ENCODE results near the gene AMN.
A peak's percentile ranks its signal among the peaks of the same experiment; 100 is the strongest.

The AMN gene

DNA sequence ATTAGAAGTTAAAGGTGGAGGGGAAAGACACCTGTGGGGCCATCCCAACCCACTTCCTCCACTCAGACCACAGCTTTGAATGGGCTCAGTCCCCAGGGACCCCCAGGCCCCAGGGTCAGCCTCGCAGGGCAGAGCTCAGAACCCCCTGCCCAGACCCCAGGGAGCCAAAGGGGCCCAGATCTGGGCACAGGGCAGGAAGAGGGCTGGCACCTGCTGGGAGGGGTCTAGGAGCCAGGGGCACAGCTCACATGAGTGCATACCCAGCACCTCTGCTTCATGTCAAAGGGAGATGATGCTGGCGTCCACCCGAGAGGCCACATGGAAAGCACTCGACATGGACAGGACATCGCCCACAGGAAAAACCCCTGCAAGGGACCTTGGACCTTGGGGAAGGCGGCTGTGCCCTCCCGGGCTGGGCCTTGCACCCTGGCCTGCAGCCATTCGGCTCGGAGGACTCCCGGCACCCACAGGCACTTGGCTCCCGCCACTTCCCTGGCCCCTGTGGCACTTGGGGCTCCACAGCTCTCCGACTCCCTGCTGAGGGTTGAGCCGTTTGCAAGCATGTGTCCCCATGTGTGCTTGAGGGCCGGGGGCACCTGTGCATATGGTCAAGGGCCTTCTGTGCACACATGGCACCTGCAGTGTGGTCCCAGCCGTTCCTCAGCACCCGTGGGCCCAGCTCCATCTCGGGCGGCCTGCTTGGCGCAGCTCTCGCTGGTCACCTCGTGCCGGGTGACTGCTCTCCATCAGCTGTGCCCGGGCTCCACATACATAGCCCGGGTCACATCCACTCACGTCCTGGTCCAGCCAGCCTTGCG lies 7.8 kb upstream of the AMN start:
- TF ChIP-seq CTCF (IDR thresholded peaks at IDR 0.05), result no peak
- Histone ChIP-seq H3K4me3 (no peak overlapping the region), H3K27ac (no peak overlapping the region)
- no peak for DNase-seq (ENCODE audit: low spot score)

DNA sequence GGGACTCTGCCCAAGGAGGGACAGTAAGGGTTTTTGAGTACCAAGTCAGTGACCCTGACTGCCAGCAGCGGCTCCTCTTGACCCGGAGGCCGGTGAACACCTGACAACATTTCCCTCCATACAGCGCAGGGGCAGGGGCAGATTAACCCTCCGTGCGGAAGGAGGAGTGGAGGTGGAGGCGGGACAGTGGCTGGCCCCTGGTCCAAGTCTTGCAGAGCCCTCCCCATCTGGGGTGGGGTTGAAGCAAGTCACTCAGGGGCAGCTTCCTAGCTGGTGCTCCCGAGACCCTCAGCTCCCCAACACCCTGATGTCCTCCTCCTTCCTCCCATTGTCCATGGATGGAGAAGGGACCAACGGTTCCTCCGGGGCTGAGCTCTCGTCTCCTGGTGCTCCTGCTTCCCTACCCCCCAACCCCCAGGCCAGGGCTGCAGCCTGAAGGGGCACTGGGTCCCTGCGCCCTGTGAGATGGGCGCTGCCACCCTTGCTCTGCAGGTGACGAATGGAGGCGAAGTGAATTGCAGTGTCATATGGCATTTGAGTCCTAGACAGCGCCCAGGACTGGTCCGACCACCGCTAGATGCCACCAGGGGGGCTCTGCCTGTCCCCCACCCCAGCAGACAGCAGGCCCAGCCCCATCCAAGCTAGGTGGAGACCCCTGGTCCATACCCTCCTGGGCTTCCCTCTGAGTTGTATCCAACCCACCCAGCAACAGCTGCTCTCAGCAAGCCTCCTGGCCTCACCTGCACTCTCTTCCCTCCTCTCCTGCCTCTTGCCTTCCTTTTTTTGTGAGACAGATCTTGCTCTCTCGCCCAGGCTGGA lies 7.0 kb upstream of the AMN start:
- DNase-seq (ENCODE audit: low spot score), result no peak
- Histone ChIP-seq H3K4me3 (no peak overlapping the region), H3K27ac (no peak overlapping the region)
- no peak for TF ChIP-seq CTCF (IDR thresholded peaks at IDR 0.05)

- no peak for TF ChIP-seq CTCF (IDR thresholded peaks at IDR 0.05)
- Histone ChIP-seq H3K27ac (no peak overlapping the region), H3K4me3 (no peak overlapping the region)
- DNase-seq (ENCODE audit: low spot score), result no peak
These were observed 6.0 kb upstream of the AMN start for GRCh38 chr14:102916347-102917055.

- DNase-seq (ENCODE audit: low spot score), result no peak
- H3K4me3 ChIP-seq, result no peak overlapping the region
- no peak for TF ChIP-seq CTCF (IDR thresholded peaks at IDR 0.05)
- no peak overlapping the region for H3K27ac ChIP-seq
These were observed 5.4 kb upstream of the AMN start for GRCh38 chr14:102917056-102917385.

GRCh38 chr14:102917469-102918211 lies 4.8 kb upstream of the AMN start:
- DNase-seq (ENCODE audit: low spot score), result no peak
- Histone ChIP-seq H3K4me3 (no peak overlapping the region), H3K27ac (no peak overlapping the region)
- TF ChIP-seq CTCF (IDR thresholded peaks at IDR 0.05), result peak; percentile 32

DNA sequence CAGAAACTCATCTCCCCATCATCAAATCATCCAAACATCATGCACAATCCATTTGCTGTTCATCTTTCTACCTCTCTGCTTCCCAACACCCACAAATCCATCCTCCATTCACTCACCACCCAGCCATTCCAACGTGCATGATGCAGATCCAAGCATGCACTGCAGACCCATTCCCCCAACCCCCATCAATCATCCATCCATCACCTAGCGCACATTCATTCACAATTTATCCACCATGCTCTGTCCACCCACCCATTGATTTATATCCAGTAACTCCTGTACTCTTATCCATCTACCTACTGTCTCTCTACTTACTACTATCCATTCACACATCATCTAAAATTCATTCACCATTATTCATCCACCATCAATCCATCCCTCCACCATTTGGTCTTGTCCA lies 4.0 kb upstream of the AMN start:
- no peak for DNase-seq (ENCODE audit: low spot score)
- no peak overlapping the region for H3K27ac ChIP-seq
- no peak overlapping the region for H3K4me3 ChIP-seq
- TF ChIP-seq CTCF (IDR thresholded peaks at IDR 0.05), result no peak
